GM23248 (cell line): ENCODE results near the gene TMIGD3.

ENCODE experiments used
- EZH2 ChIP-seq: fragments of 200-600 bp; sonication (generic); IDR thresholded peaks from 2 replicates; pipeline ENCODE4 v1.6.1; 2018; ENCODE audit warnings: antibody characterized with exemption, mild to moderate bottlenecking; ENCODE audit not compliant: insufficient read depth, poor library complexity, severe bottlenecking
- EZH2phosphoT487 ChIP-seq: fragments of 200-600 bp; sonication (generic); IDR thresholded peaks from 2 replicates; pipeline ENCODE4 v1.6.1; 2018; ENCODE audit warnings: antibody characterized with exemption, moderate library complexity, mild to moderate bottlenecking, low read depth; ENCODE audit not compliant: insufficient read depth

- TF ChIP-seq EZH2 (no peak), EZH2phosphoT487 (no peak)
These were observed 20.3 kb downstream of the TMIGD3 start for GRCh38 chr1:111483166-111483565.
